ENCODE results near the gene USP50.
"Not testable (repeated sequence)": the region's sequence is repeated elsewhere in the genome, so short reads cannot be mapped to it uniquely, and the experiment has no call there.

Gene USP50

DNA sequence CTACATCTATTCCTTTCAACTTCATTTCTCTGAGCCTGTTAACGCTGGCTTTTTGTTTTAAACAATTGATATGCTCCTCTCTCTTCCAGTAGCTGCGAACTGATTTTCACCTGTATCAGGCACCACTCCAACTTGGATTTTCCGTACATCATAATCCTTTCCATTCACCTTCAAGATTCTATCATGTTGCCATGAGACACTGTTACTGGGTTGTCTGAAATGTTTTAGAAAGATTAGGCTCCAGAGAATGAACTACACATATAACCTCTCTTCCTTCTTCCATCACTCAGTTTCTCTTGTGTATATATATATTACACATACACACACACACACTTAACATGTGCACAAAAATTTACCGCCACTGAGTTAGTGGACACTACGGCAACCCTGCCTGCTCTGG, at the start of gene USP50:
Gene USP50, minus strand, starts transcription at position 101 of the 400 bp plus-strand sequence. CDS start 141 bp downstream, outside the sequence.
- no peak for DNase-seq

GRCh38 chr15:50594311-50594710, 47.8 kb upstream of the USP50 start:
- peak; percentile 82 for DNase-seq

DNA sequence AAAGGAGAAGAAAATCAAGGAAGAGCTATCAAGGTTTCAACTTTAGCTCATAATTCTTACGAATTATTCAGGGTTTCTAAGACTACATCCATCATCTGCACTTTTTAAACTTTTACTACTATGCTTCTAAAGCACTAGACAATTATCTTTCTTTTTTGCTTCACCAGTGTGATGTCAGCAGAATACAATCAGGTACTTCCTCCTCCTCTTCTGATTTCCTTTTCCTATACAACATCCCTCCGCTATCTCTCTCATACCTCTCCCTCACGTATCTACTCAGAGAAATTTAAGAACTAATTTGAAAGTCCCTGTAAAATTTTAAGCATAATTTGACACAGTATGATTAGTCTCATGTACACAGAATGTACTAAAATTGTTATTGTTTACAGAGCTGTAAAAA, 47.3 kb upstream of the USP50 start:
- DNase-seq = peak; percentile 15

GRCh38 chr15:50590288-50590687, 43.8 kb upstream of the USP50 start:
- no peak for DNase-seq

- DNase-seq = no peak
Measured at GRCh38 chr15:50577492-50577891, 31.0 kb upstream of the USP50 start.

DNA sequence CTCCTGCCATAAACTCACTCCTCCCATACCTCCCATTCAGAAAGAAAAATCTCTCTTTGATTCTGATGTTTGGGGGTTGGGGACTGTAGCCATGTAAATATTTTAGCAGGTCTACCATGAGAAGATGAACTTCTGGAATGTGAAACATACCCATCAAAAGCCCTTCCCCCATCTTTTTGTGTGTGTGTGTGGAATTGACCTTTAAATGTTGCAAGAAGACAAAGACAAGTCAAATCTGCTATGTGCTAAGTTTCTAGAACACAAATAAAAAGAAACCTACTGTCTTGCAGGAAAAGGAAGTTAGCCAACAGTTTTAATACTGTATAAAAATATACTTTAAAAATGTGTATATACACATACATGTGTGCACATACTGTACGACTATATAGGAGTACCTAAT, 29.7 kb upstream of the USP50 start:
- DNase-seq = no peak

DNA sequence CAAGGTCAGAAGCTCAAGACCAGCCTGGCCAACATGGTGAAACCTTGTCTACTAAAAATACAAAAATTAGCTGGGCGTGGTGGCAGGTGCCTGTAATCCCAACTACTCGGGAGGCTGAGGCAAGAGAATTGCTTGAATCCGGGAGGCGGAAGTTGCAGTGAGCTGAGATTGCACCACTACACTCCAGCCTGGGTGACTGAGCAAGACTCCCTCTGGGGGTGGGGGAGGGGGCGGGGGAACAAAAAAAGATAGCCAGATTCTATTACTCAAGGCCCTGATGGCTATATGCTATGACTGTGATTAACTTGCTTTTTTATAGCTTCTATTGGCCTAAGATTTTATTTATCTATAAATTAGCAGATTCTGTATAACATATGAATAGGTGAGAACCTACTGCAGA, 27.4 kb upstream of the USP50 start:
- not testable (repeated sequence) for DNase-seq

GRCh38 chr15:50563756-50564155, 17.3 kb upstream of the USP50 start:
- no peak for DNase-seq

DNA sequence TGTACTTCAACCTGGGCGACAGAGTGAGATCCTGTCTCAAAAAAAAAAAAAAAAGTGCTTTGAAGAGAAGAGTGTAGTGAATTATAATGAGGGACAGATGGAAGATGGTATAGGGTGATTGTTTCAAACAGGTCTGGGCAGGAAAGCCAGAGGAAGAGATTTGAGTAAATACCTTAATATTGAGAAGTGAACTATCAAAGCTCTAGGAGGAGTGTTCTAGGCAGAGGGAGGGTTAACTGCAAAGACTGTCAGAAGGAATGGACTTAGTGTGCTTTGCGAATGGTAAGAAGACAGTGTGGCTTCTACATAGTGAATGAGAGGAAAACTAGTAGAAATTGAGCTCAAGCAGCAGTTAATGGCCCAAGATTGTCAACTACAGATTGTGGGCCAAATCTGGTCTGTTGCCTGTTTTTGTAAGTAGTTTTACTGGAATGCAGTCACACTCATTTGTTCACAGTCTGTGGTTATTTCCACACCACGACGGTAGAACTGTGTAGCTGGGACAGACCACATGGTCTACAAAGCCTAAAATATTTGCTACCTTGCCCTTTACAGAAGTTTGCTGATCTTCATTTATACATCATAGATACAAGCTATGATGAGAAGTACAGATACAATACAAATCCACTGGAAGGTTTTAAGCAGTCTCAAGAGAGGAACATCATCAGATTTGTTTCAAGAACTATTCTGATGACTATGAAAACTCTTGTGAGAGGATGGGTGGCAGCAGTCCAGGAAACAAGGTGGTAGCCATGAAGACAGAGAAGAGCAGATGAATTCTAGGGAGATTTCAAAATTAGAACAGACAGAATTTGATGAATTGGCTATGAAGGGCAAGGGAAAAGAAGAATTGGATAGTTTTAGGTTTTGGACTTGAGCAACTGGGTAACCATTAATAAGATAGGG, 16.5 kb upstream of the USP50 start:
- peak; percentile 20 for DNase-seq

DNA sequence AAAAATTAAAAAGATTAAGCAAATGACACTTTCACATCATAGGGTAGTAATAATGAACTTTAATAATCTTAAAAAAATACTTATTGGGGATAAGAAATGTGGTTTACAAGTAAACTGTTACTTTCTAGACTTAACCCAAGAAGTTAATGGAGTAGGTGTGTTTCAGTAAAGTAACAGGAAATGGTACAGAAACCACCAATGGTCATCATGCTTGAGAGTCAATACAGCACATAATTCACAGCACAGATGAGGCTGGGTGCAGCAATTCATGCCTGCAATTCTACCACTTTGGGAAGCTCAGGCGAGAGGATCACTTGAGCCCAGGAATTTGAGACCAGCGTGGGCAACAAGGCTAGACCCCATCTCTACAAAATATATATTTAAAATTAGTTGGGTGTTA, 11.5 kb upstream of the USP50 start:
- DNase-seq = no peak

DNA sequence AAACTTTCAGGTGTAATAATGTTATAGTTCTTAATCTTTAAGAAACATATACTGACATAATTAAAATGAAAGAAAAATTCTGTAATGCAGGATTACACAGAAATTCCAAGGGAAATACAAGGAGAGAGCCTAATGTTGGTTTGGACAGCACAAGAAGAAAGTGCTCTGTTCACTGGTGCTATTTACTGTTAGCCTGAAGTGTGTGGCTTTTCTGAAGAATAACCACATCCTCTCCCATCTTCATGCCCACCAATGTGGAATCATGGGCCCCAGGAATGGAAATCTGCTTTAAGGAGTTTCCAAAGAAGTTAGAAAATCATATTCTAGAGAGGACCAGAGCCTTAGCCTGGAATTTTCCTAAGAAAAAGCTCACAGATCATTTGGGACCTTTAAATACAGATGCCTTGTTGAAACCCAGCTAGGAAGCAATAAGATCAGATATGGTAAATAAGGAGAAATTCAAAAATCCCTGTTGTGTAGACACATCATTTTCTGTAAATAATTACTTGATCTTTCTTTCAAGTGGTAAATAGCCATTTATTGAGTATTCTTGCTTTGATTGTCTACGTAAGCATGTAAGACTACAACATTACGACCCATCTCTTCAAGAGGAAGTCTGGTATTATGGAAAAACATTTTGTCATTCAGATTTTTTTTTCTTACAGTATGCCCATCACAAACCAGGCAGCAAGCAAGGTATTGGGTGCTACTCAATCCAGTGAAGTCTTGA, 10.3 kb upstream of the USP50 start:
- no peak for DNase-seq

DNA sequence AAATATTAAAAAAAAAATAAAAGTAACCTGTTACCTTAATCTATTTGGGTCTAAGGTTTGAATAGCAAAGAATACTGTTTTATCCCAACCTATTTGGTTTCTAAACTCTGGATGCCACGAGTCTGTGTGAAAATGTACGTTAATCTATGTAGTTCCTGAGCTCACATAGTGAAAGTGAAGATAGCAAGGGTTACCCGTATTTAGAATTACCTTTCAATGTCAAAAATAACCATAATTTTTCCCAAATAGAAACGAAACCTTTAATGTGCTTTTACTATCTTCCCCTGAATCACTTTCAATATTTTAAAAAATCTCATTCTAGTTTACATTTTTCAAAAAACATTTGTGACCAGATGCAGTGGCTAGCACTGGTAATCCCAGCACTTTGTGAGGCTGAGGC, 5.8 kb upstream of the USP50 start:
- no peak for DNase-seq

DNA sequence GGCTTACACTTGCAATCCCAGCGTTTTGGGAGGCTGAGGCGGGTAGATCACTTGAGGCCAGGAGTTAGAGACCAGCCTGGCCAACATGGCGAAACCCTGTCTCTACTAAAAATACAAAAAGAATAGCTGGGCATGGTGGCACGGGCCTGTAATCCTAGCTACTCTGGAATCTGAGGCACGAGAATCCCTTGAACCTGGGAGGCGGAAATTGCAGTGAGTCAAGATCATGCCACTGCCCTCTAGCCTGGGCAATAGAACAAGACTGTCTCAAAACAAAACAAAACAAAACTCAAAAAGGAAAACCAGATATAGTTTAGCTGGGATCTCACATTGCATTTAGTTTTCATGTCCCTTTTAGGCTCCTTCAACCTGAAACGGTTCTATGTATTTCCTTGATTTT, 2.9 kb upstream of the USP50 start:
- no peak for DNase-seq

- DNase-seq = peak; percentile 20
Measured at GRCh38 chr15:50544368-50544767, 2.1 kb downstream of the USP50 start.

DNA sequence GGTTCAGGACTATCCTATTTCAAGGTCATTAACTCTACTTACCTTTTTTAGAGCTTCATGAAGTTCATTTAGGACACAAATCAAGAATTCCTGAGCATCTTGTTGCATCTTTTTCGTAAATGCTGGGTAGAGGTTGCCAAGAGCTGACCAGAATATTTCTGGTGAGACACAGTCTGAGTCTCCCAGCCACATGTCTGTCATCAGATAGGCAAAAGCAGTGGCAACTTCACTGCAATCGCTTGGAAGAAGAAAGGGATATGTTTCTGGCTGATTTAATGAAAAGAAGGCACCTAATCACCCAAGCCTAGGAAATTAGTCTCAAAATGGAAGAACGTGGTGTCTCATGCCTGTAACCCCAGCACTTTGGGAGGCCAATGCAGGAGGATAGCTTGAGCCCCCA, 2.9 kb downstream of the USP50 start:
- no peak for DNase-seq

DNA sequence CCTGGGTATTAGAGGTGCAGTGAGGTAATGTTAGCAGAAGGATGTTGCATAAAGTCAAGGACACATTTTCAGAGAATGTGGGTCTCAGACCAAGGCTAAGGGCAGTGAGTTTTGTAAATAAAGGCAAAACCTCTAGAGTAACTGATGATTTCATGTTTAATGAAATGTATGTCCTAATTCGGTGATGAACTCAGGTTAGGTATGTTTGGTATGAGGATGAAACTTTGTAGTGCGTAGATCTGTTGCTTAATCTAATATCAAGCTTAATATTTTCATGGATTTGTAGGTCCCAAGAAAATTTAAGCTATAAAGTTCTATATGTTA, 3.6 kb downstream of the USP50 start:
- DNase-seq = no peak

DNA sequence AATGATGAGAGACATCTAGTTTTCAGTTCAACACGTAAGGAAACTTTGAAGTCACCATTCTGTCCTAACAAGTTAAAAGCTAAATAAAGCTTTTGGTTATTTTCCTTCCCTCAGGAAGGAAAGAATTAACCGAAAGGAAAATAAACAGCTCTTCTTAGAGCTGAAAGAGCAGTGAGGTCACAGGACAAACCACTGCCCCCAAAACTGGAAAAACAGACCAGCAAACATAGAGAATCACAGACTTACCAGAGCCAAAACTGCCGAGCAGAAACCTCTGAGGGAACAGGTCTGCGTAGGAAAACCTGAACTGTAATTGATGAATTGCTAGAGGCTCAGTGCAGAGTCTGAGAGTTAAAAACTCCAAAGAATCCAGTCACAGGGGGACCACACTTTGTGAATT, 14.7 kb downstream of the USP50 start:
- DNase-seq = no peak

DNA sequence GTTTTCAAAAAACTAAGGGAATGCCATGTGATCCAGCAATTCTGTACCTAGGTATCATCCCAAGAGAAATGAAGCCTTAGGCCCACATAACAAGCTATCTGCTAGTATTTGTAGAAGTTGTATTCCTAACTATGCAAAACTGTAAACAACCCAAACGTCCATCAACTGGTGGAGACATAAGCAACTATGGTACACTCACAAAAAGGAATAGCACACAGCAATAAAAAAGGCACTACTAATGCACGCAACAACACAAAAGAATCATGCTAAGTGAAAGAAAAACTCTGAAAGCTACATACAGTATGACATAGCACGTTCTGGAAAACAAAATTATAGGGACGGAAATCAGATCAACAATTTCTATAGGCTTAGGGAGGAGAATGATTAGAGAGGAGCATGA, 15.3 kb downstream of the USP50 start:
- DNase-seq = no peak

DNA sequence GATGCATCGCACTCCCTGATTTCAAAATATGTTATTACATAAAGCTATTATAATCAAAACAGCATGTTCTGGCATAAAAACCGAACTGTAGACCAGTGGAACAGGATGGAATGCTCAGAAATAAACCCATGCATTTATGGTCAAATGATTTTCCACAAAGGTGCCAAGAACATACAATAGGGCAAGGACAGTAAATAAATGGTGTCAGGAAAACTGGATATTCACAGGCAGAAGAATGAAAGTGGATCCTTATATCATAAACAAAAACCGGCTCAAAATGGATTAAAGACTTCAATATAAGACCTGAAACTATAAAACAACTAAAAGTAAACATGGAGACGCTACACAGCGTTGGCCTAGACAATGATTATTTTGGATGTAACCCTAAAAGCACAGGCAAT, 22.6 kb downstream of the USP50 start:
- no peak for DNase-seq

DNA sequence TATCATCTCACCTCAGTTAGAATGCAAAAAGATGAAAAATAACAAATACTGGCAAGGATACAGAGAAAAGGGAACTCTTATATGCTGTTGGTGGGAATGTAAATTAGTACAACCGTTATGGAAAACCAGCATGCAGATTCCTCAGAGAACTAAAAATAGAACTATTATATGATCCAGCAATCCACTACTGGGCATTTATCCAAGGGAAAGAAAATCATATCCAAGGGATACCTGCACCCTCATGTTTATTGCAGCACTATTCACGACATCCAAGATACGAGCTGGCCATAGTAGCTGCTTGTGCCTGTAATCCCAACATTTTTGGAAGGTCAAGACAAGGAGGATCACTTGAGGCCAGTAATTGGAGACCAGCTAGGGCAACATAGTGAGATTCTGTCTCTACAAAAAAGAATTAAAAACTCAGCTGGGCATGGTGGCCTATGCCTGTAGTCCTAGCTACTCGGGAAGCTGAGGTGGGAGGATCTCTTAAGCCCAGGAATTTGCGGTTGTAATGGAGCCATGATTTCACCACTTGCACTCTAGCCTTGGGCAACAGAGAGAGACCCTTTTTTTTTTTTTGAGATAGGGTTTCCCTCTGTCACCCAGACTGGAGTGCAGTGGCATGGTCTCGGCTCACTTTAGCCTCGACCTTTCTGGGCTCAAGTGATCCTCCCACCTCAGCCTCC, 26.6 kb downstream of the USP50 start:
- DNase-seq = no peak

GRCh38 chr15:50513001-50513400, 33.5 kb downstream of the USP50 start:
- DNase-seq = no peak

DNA sequence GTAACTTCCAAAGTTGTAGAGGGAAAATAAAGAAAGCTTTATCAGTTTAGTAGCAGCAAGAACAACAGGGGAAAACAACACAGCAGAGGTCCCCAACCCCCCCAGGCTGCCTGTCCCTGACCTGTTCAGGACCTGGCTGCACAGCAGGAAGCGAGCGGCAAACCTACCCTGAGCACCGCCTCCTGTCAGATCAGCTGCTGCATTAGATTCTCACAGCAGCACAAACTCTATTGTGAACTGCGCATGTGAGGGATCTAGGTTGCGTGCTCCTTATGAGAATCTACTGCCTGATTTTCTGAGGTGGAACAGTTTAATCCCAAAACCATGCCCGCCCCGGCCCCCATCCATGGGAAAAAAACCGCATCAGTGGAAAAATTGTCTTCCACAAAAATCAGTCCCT, 40.3 kb downstream of the USP50 start:
- no peak for DNase-seq

- not testable (repeated sequence) for DNase-seq
Measured at GRCh38 chr15:50505656-50506055, 40.8 kb downstream of the USP50 start.

DNA sequence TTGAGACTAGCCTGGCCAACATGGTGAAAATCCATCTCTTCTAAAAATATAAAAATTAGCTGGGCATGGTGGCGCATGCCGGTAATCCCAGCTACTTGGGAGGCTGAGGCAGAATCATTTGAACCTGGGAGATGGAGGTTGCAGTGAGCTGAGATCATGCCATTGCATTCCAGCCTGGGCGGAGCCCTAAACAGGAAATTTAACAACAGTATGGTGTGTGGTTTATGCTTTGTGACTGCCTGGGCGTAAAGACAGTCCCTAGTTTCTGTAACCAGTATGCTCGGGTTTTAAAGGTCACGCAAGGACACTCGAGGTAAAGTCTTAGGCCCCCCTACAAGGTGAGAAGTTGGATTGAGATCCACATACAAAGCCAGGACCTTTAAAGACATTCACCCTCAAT, 43.3 kb downstream of the USP50 start:
- DNase-seq = peak; percentile 29
